Gastroesophageal sphincter (tissue), 4 donors: ENCODE measurements around the gene IGBP1. TPM values are rescaled to one million over a fixed set of nuclear protein-coding genes. Genes with fewer than 3 reads are reported as not detected.

Experiments used
- ATAC-seq: fragments of 150-250 bp; one replicate; pipeline ENCODE4 v1.9.1; 2016; ENCODE audit warnings: mild to moderate bottlenecking, moderate library complexity
- H3K27ac ChIP-seq, 4 donors: fragments of 200-600 bp; sonication (generic) in 3 of 4; 1 replicate in 3 of 4; 2 replicates in 1 of 4; pipeline ENCODE4 v1.5.1; 2016 to 2019
- H3K27me3 ChIP-seq: fragments of 200-600 bp; sonication (generic); one replicate; pipeline ENCODE4 v1.5.1; 2019
- H3K36me3 ChIP-seq, 2 donors: fragments of 200-600 bp; sonication (generic); one replicate each; pipeline ENCODE4 v1.5.1; 2019; ENCODE audit warnings: control low read depth in 1 of 2
- H3K4me1 ChIP-seq, 3 donors: fragments of 200-600 bp; sonication (generic); 1 replicate in 2 of 3; 2 replicates in 1 of 3; pipeline ENCODE4 v1.5.1; 2016 to 2019; ENCODE audit warnings: control low read depth in 2 of 3
- H3K4me3 ChIP-seq, 2 donors: fragments of 200-600 bp; sonication (generic); one replicate each; pipeline ENCODE4 v1.5.1; 2019; ENCODE audit warnings: mild to moderate bottlenecking in 1 of 2, moderate library complexity in 1 of 2
- H3K9me3 ChIP-seq, 3 donors: fragments of 200-600 bp; sonication (generic); one replicate each; pipeline ENCODE4 v1.5.1; 2017 to 2019; ENCODE audit warnings: control low read depth in 2 of 3
- CTCF ChIP-seq, 4 experiments: fragments of 200-600 bp in 2 of 4; fragments of 450-650 bp in 2 of 4; sonication (generic) in 1 of 4; IDR thresholded peaks; one replicate each; pipeline ENCODE4 v1.5.1; 2017 to 2019; ENCODE audit warnings: antibody characterized with exemption in 4 of 4, mild to moderate bottlenecking in 2 of 4, moderate library complexity in 2 of 4
- EP300 ChIP-seq: sonication (generic); formaldehyde crosslinking; IDR thresholded peaks from one replicate; pipeline ENCODE4 v1.6.1; 2017; ENCODE audit warnings: antibody characterized with exemption, mild to moderate bottlenecking
- POLR2A ChIP-seq, 2 donors: fragments of 450-650 bp; IDR thresholded peaks; one replicate each; pipeline ENCODE4 v1.6.1; 2017; ENCODE audit warnings: antibody characterized with exemption in 2 of 2, mild to moderate bottlenecking in 2 of 2, moderate library complexity in 1 of 2
- POLR2AphosphoS5 ChIP-seq: sonication (generic); formaldehyde crosslinking; IDR thresholded peaks from one replicate; pipeline ENCODE4 v1.6.1; 2017; ENCODE audit warnings: antibody characterized with exemption
- WGBS, 2 donors: methylation state at CpG; one replicate each; pipeline ENCODE4 v1.1.5; 2018; ENCODE audit warnings: low coverage in 1 of 2; 5-methylcytosine and 5-hydroxymethylcytosine counted together
- total RNA-seq, 4 donors: library from RNA; depleted of rRNA; stranded (reverse); fragments of >200 nt; gene quantifications; one replicate each; pipeline ENCODE4 v1.1.0, GENCODE V29; 2016

IGBP1 gene
- total RNA-seq, 4 donors from 2014 or later = 46.6 to 74.0 (median 57.0) TPM

- Histone ChIP-seq H3K36me3 (no peaks in the 10 kb centered on the region), H3K4me3 (no peak overlapping the region), H3K9me3 (no peaks in the 10 kb centered on the region), H3K27me3 (no peaks in the 10 kb centered on the region), H3K27ac (no peak overlapping the region), H3K4me1 (peaks cover 0 to 8% (median 0%) of the 10 kb centered on the region in 3 donors)
- WGBS, 2 donors = 77 to 89% methylated on average over 2 of the region's 3 CpGs
- no peak for TF ChIP-seq EP300
- no peak for TF ChIP-seq CTCF (IDR thresholded peaks at IDR 0.05)
- no peak for TF ChIP-seq POLR2A (IDR thresholded peaks at IDR 0.05)
- TF ChIP-seq POLR2AphosphoS5 = no peak
- ATAC-seq = no peak
These were observed 39.0 kb downstream of the IGBP1 start for GRCh38 chrX:70172221-70172620.

- TF ChIP-seq EP300 (no peak), CTCF (IDR thresholded peaks at IDR 0.05) (no peak), POLR2AphosphoS5 (no peak), POLR2A (IDR thresholded peaks at IDR 0.05) (no peak)
- no peak for ATAC-seq
- Histone ChIP-seq H3K4me1 (peaks cover 0 to 8% (median 0%) of the 10 kb centered on the region in 3 donors), H3K27ac (no peak overlapping the region), H3K36me3 (no peaks in the 10 kb centered on the region), H3K4me3 (no peak overlapping the region), H3K9me3 (no peaks in the 10 kb centered on the region), H3K27me3 (no peaks in the 10 kb centered on the region)
- 51% methylated on average over 3 of the region's 4 CpGs; no CpG with 5 or more reads in 1 of the 2 donors for WGBS, 2 donors
These were observed 39.7 kb downstream of the IGBP1 start for GRCh38 chrX:70172964-70173363.

- Histone ChIP-seq H3K27me3 (no peaks in the 10 kb centered on the region), H3K9me3 (no peaks in the 10 kb centered on the region), H3K27ac (no peak overlapping the region), H3K4me3 (no peak overlapping the region), H3K4me1 (no peaks in the 10 kb centered on the region), H3K36me3 (no peaks in the 10 kb centered on the region)
- WGBS, 2 donors = 31 to 43% methylated on average over 1 to 4 of the region's 4 CpGs
- ATAC-seq = no peak
- TF ChIP-seq POLR2A (IDR thresholded peaks at IDR 0.05) (no peak), POLR2AphosphoS5 (no peak), CTCF (IDR thresholded peaks at IDR 0.05) (no peak), EP300 (no peak)
These were observed 41.5 kb downstream of the IGBP1 start for GRCh38 chrX:70174754-70175153.

- H3K9me3 ChIP-seq = no peaks in the 10 kb centered on the region
- no peaks in the 10 kb centered on the region for H3K36me3 ChIP-seq
- no peak overlapping the region for H3K4me3 ChIP-seq
- WGBS, 2 donors = no CpG with 5 or more reads among the region's 7 CpGs
- TF ChIP-seq POLR2AphosphoS5 (no peak), EP300 (no peak), POLR2A (IDR thresholded peaks at IDR 0.05) (no peak), CTCF (IDR thresholded peaks at IDR 0.05) (no peak)
- no peaks in the 10 kb centered on the region for H3K27me3 ChIP-seq
- ATAC-seq = no peak
- H3K27ac ChIP-seq = no peak overlapping the region
- no peaks in the 10 kb centered on the region for H3K4me1 ChIP-seq
These were observed 42.1 kb downstream of the IGBP1 start for GRCh38 chrX:70175338-70175737.

- Histone ChIP-seq H3K27ac (no peak within 1 kb of the TSS), H3K9me3 (no peaks in the 10 kb centered on the region), H3K4me3 (no peak within 1 kb of the TSS), H3K4me1 (no peaks in the 10 kb centered on the region), H3K36me3 (no peaks in the 10 kb centered on the region), H3K27me3 (no peaks in the 10 kb centered on the region)
- no peak for ATAC-seq
- WGBS, 2 donors = 71% methylated on average over 2 of the region's 7 CpGs; no CpG with 5 or more reads in 1 of the 2 donors
- TF ChIP-seq POLR2A (IDR thresholded peaks at IDR 0.05) (no peak), EP300 (no peak), CTCF (IDR thresholded peaks at IDR 0.05) (no peak), POLR2AphosphoS5 (no peak)
These were observed 43.8 kb downstream of the IGBP1 start, which contains the start of gene DGAT2L6 for GRCh38 chrX:70176938-70177533. Gene DGAT2L6 (plus strand): TSS chrX:70177483. CDS start chrX:70177583, 100 bp downstream.
